GM19035 (cell line): ENCODE results near the gene CHCHD5.

Experiments used
- ATAC-seq: cut with Tn5 transposase; IDR thresholded peaks from one replicate; pipeline ENCODE4 v1.9.1; 2021; ENCODE audit not compliant: unreplicated experiment

CHCHD5 gene

GRCh38 chr2:112623913-112624777 lies 39.7 kb downstream of the CHCHD5 start:
- ATAC-seq: peak; percentile 76

GRCh38 chr2:112625474-112626114 lies 41.2 kb downstream of the CHCHD5 start:
- no peak for ATAC-seq

- no peak for ATAC-seq
Observed at GRCh38 chr2:112626604-112627059, 42.2 kb downstream of the CHCHD5 start.

GRCh38 chr2:112627060-112628040 lies 42.9 kb downstream of the CHCHD5 start:
- no peak for ATAC-seq

GRCh38 chr2:112629224-112629623 lies 44.8 kb downstream of the CHCHD5 start:
- no peak for ATAC-seq

- no peak for ATAC-seq
Observed at GRCh38 chr2:112629823-112630222, 45.4 kb downstream of the CHCHD5 start.

GRCh38 chr2:112630268-112630667 lies 45.9 kb downstream of the CHCHD5 start:
- no peak for ATAC-seq

- ATAC-seq: no peak
Observed at GRCh38 chr2:112633708-112634107, 49.3 kb downstream of the CHCHD5 start.

GRCh38 chr2:112634153-112634873 lies 49.9 kb downstream of the CHCHD5 start:
- no peak for ATAC-seq

- no peak for ATAC-seq
Observed at GRCh38 chr2:112634874-112635157, 50.4 kb downstream of the CHCHD5 start.

- peak; percentile 75 for ATAC-seq
Observed at GRCh38 chr2:112636605-112637288, 52.3 kb downstream of the CHCHD5 start.

- ATAC-seq: no peak
Observed at GRCh38 chr2:112637289-112637660, 52.9 kb downstream of the CHCHD5 start.
